ENCODE measurements around the gene PANX1.
"Not testable (repeated sequence)": the region's sequence is repeated elsewhere in the genome, so short reads cannot be mapped to it uniquely, and the experiment has no call there.

Gene PANX1

DNA sequence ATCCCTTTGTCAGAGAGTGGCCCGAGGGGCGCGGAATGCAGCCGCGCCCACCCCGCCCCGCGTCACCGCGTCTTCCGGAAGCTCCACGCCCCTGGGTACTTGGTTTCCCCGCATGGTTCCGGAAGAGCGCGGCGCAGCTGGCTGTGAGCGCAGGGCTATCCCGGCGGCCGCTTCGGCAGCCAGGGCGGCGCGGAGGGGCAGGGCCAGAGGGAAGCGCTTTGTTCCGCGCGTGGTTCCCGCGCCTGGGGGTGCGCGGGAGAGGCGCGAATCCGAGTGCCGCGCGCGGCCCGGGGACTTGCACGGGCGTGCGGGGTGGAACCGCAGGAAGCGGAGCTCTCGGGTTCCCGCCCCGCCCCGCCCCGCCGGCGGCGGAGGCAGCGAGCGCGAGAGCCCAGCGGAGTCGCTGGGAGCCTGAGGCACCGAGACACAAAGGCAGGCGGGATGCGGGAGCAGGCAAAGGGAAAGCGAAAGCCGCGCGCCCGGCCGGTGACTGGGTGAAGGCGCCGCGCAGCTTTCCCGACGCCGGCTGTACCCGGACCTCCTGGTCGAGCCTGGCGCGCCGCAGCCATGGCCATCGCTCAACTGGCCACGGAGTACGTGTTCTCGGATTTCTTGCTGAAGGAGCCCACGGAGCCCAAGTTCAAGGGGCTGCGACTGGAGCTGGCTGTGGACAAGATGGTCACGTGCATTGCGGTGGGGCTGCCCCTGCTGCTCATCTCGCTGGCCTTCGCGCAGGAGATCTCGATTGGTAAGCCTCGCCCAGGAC is at the start of gene PANX1:
Gene PANX1, plus strand, starts transcription at position 96 of the 766 bp plus-strand sequence. Its CDS starts 472 bp downstream, at position 568.
- in situ Hi-C loops (cut with HindIII; ENCODE audit: low sequenced_read_pairs): no loop called here

DNA sequence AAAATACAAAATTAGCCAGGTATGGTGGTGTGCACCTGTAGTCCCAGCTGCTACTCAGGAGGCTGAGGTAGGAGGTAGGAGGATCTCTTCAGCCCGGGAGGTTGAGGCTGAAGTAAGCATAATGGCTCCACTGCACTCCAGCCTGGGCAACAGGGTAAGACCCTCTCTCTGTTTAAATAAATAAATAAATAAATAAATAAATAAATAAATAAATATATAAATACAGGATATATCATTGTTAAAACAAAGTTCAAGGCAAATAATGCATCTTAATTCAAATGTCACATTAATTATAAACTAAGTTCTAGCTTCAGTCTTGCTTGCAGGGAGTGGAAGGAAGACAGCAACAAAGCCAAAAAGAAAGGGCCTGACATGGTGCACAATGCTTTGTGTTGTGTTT is 44.5 kb upstream of the PANX1 start:
- in situ Hi-C loops (cut with HindIII; ENCODE audit: low sequenced_read_pairs): no loop called here

DNA sequence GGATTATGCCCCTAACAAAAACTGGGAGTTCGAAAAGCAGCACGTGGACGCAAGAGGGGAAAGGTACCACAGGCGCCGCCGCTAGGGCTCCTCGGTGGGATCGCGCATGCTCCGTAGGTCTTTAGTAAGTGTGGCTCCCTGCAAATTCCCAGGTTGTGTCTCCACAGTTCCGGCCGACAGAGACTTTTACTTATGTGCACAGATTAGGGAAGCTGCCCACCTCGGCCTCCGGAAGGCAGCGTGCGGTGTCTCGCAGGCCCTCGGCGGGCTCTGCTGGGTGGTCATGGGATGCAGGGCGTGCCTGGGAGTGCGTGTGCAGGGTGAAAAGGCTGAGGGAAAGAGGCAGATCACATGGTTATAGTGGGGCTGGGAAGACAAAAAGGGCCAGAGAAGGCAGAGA is 39.7 kb upstream of the PANX1 start:
- in situ Hi-C loops (cut with HindIII; ENCODE audit: low sequenced_read_pairs): no loop called here

- in situ Hi-C loops (cut with HindIII; ENCODE audit: low sequenced_read_pairs): no loop called here
These were observed 39.3 kb upstream of the PANX1 start for GRCh38 chr11:94089341-94089740.

DNA sequence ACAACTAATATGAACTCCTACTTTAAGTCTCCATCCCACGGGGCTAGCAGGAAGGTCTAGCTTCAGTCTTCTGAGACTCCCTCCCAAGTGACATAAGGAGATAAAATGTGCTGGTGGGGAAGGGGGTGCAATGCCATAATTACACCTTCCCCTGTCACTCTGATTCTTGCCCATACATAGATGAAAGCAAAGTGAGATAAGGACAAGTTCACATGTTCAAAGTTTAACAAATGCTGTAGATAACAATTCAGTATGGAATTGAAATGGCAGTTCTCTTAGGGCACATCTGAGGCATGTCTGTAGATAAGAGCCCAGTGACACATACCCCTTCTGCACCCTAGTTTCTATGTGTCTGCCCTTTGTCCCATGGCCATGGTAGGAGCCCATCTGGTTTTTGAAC is 38.2 kb upstream of the PANX1 start:
- in situ Hi-C loops (cut with HindIII; ENCODE audit: low sequenced_read_pairs): no loop called here

DNA sequence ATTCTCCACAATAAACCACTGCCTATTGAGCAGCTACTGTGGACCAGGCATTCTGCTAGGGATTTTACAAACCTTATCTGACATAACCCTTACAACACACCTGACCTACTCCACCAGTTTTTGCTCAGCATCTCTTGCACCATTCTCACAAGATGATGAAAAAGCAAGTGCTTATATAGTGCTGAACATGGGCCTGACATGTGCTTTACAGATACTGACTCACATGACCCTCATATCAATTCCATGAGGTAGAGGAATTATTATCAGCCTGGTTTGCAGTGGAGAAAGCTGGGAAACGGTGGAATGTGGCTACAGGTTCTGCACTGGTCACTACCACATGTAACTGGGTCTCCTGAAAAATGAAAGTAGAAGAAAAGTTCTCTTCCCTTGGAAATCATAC is 37.5 kb upstream of the PANX1 start:
- in situ Hi-C loops (cut with HindIII; ENCODE audit: low sequenced_read_pairs): no loop called here

- in situ Hi-C loops (cut with HindIII; ENCODE audit: low sequenced_read_pairs): no loop called here
These were observed 28.4 kb upstream of the PANX1 start for GRCh38 chr11:94100253-94100652.

DNA sequence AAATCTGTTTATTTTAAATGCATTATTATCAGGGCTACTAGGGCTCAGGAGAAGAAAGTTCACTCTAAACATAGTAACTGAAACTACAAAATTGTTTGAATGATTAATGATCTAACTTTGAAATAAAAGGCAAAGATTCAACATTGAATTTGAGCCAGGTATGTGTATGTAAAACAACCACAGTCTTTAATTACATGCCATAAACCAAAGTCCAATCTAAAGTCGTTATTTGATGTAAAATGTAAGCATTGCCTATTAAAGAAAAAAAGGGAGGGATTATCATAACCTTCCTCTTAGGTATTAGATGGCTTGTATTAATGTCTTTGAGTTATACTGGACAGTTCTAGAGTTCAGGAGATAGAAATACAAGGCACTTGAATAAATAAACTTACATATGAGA is 25.2 kb upstream of the PANX1 start:
- in situ Hi-C loops (cut with HindIII; ENCODE audit: low sequenced_read_pairs): no loop called here

GRCh38 chr11:94104734-94105133 is 23.9 kb upstream of the PANX1 start:
- in situ Hi-C loops (cut with HindIII; ENCODE audit: low sequenced_read_pairs): no loop called here

DNA sequence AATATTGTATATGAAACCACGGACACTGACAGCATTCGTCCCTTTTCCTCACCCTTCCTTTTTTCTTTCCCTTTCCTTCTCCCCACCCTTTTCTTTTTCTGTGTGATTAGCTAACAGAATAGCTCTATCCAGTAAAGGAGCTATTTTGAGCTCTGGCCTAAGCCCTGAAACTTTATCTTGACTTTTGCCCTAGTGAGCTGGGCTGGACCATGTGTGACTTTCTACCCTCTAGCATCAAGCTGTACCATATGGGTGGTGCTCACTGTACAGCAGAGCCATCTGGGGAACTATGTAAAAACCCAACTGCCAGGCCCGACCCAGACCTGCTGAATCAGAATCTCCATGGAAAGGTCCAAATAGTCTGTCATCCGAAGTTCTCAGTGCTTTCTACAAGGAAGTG is 21.9 kb upstream of the PANX1 start:
- in situ Hi-C loops (cut with HindIII; ENCODE audit: low sequenced_read_pairs): no loop called here

GRCh38 chr11:94107363-94107762 is 21.3 kb upstream of the PANX1 start:
- in situ Hi-C loops (cut with HindIII; ENCODE audit: low sequenced_read_pairs): no loop called here

DNA sequence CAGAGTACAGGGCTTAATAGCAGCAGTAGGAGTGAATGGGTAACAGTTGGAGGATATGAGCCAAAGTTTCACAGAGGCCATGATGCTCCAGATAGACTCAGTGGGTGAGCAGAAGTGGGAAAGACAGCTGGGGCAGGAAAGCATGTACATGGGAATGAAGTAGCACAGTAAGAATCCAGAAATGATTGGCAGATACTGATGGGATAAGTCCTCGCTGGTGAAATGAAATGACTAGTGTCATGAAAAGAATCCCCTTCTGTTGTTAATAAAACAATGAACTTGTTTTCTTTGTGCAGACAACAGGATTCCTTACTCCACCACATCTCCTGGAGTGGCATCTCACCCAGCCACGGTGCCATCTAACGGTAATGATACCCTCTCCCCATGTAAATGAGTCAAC is 17.4 kb upstream of the PANX1 start:
- in situ Hi-C loops (cut with HindIII; ENCODE audit: low sequenced_read_pairs): no loop called here

DNA sequence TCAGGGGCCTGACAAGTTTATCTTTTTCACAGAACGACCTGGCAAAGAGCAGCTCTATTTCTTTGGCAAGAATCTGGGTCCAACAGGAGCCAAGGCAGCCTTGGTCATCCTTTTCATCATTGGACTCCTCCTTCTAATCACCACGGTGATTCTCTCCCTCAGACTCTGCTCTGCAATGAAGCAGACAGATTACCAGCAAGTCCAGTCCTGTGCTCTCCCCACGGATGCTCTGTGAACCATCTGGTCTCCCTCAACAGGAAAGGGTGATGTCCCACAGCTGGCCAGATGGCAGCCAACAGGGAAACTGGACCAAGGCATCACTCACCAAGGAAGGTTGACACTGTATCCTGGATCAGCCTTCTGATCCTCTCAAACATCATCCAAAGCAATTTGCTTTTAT is 17.0 kb upstream of the PANX1 start:
- in situ Hi-C loops (cut with HindIII; ENCODE audit: low sequenced_read_pairs): no loop called here

GRCh38 chr11:94112206-94112953 is 16.3 kb upstream of the PANX1 start:
- in situ Hi-C loops (cut with HindIII; ENCODE audit: low sequenced_read_pairs): no loop called here

DNA sequence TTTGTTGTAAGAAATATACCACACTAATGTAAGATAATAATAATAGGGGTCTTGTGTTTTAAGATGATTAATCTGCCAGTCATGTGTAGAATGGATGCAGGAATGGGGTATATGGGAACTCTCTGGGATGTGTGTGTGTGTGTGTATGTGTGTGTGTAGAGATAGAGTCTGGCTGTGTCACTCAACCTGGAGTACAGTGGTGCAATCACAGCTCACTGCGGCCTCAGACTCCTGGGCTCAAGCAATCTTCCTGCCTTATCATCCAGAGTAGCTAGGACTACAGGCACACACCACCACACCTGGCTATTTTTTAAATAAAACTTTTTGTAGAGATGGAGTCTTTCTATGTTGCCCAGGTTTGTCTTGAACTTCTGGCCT is 11.5 kb upstream of the PANX1 start:
- in situ Hi-C loops (cut with HindIII; ENCODE audit: low sequenced_read_pairs): no loop called here

DNA sequence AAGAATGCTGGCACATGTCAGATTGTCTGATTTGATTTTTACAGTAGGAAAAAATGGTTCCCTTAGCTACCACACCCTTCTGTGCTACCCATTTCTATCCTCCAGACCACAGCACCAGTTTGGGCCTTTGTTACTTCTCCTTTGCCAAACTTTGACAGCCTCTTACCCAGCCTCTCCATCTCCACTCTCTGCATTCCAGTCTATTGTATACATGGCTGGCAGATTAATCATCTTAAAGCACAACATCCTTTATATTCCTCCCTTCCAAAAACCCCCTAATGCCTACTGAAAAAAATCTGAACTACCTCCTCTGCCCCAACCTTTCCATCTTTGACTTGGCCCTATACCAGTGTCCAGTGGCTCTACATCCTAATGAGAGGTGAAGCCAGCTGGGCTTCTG is 10.8 kb upstream of the PANX1 start:
- in situ Hi-C loops (cut with HindIII; ENCODE audit: low sequenced_read_pairs): no loop called here

DNA sequence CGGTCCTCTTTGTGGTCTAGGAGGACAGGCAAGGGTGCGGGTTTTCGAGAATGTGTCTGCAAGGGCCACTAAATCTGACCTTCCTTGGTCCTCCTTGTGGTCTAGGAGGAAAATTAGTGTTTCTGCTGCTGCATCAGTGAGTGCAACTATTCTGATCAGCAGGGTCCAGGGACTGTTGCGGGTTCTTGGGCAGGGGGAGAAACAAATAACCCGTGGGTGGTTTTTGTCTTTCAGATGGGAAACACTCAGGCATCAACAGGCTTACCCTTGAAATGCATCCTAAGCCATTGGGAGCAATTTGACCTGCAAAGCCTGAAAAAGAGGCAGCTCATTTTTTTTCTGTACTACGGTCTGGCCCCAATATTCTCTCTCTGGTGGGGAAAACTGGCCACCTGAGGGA is 9.0 kb upstream of the PANX1 start:
- in situ Hi-C loops (cut with HindIII; ENCODE audit: low sequenced_read_pairs): not testable (repeated sequence)

DNA sequence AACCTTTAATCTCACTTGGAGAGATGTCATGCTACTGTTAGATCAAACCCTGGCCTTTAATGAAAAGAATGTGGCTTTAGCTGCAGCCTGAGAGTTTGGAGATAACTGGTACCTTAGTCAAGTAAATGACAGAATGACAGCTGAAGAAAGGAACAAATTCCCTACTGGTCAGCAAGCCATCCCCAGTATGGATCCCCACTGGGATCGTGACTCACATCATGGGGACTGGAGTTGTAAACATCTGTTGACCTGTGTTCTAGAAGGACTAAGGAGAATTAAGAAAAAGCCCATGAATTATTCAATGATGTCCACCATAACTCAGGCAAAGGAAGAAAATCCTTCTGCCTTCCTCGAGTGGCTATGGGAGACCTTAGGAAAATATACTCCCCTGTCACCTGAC is 8.1 kb upstream of the PANX1 start:
- in situ Hi-C loops (cut with HindIII; ENCODE audit: low sequenced_read_pairs): not testable (repeated sequence)

DNA sequence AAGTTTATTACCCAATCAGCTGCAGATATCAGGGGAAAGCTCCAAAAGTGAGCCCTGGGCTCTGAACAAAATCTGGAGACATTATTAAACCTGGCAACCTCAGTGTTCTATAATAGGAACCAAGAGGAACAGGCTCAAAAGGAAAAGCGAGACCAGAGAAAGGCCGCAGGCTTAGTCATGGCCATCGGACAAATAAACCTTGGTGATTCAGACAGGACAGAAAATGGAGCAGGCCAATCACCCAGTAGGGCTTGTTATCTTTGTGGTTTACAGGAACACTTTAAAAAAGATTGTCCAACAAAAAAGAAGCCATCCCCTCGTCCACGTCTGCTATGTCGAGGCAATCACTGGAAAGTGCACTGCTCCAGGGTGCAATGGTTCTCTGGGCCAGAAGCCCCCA is 7.7 kb upstream of the PANX1 start:
- in situ Hi-C loops (cut with HindIII; ENCODE audit: low sequenced_read_pairs): no loop called here

DNA sequence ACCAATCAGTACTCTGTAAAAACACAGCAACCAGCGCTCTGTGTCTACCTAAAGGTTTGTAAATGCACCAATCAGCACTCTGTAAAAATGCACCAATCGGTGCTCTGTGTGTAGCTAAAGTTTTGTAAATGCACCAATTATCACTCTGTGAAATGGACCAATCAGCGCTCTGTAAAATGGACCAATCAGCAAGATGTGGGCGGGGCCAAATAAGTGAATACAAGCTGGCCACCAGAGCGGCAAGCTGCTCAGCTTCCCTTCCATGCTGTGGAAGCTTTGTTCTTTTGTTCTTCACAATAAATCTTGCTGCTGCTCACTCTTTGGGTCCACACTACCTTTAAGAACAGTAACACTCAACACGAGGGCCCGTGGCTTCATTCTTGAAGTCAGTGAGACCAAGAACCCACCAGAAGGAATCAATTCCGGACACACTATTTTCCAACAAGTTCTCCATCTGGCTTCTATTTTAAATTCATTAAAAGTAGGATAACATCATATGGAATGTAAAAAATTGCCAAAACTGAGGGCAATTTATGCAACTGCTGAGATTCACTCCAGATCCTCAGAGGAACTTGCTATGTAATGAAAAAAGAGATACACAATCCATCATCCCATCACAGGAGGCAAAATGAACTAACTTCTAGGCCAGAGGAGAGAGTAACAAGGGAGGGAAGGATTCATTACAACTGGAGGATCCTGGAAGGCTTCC is 3.1 kb upstream of the PANX1 start:
- in situ Hi-C loops (cut with HindIII; ENCODE audit: low sequenced_read_pairs): no loop called here

GRCh38 chr11:94127638-94128037 is 1.0 kb upstream of the PANX1 start:
- in situ Hi-C loops (cut with HindIII; ENCODE audit: low sequenced_read_pairs): no loop called here

DNA sequence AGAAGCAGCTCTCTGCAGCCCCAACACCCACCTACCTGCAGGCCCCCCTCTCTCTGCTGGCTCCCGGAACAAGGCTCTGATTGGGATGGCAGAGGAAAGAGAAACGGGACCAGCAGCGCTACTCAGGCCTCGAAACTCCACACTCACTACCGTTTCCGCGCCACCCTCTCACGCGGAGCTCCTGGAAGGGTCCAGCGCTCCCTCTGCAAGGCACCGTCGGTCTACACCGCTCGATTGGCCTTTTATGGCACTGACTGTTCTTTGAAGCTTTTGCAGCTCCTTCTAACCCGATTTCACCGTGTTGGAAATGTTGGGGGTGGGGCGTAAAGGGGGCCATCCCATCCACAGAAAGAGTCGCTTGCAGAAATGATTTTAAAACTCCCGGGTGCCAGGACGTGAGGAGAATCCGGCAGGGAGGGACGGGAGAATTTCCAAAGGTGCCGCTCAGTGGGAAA is 323 bp upstream of the PANX1 start:
- in situ Hi-C loops (cut with HindIII; ENCODE audit: low sequenced_read_pairs): no loop called here

All from endothelial cell of hepatic sinusoid (primary cell).